ENCODE measurements around the gene CSNK1A1. TPM values are rescaled to one million over a fixed set of nuclear protein-coding genes. Genes with fewer than 3 reads are reported as not detected.

CSNK1A1 gene
- total RNA-seq, 2 experiments from 2014 or later = 176 to 187 TPM

DNA sequence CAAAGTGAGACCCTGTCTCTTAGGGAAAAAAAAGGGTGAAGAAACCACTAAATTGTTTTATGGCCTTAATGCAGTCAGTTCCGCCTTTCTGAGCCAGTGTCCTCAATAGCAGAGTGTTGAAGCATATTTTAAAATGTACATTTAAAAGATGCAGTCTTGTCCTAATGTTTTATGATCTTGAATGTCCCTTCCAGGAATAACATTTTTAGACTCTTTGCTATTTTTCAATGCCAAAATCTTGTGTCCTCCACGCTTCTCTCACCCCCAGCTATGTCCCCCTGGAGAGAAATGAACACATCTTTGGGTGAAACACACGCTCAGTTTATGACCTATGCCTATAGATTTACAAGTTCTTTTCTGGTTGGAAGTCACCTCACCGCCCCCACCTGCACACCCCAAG is 69.8 kb downstream of the CSNK1A1 start:
- no peak overlapping the region for H3K4me3 ChIP-seq (ENCODE audit: low read depth, low read length, poor library complexity, severe bottlenecking)
- no peak overlapping the region for H3K4me2 ChIP-seq (ENCODE audit: low read length)
- no peaks in the 10 kb centered on the region for H3K4me1 ChIP-seq (ENCODE audit: insufficient read depth, low read length, poor library complexity, severe bottlenecking)
- H3K9me2 ChIP-seq (ENCODE audit: insufficient read depth, low read length) = no peaks in the 10 kb centered on the region
- H2AFZ ChIP-seq (ENCODE audit: low read length) = no peak overlapping the region
- H3K27ac ChIP-seq (ENCODE audit: low read depth, low read length, poor library complexity, severe bottlenecking) = no peak overlapping the region
- H4K20me1 ChIP-seq (ENCODE audit: insufficient read depth, low read length) = no peaks in the 10 kb centered on the region
- no peaks in the 10 kb centered on the region for H3K79me2 ChIP-seq (ENCODE audit: insufficient read depth, low read depth, low read length)
- POLR2A ChIA-PET = interaction anchor here (1.0 kb wide), 1 partner anchor 43 kb away, joined by 3 read pairs; no protein-coding TSS in a partner anchor
- intact Hi-C loops (cut with micrococcal nuclease; ENCODE audit: unreplicated experiment) = no loop called here
- BruUV-seq (replicated peaks) = no TSS peak
- no peak for DNase-seq (ENCODE audit: low spot score)
- no peaks in the 10 kb centered on the region for H3K9me3 ChIP-seq (ENCODE audit: low read length)
- no peak for TF ChIP-seq EZH2phosphoT487 (IDR thresholded peaks at IDR 0.05; ENCODE audit: borderline replicate concordance, low read depth, low read length)
- TF ChIP-seq, protein P1, sequence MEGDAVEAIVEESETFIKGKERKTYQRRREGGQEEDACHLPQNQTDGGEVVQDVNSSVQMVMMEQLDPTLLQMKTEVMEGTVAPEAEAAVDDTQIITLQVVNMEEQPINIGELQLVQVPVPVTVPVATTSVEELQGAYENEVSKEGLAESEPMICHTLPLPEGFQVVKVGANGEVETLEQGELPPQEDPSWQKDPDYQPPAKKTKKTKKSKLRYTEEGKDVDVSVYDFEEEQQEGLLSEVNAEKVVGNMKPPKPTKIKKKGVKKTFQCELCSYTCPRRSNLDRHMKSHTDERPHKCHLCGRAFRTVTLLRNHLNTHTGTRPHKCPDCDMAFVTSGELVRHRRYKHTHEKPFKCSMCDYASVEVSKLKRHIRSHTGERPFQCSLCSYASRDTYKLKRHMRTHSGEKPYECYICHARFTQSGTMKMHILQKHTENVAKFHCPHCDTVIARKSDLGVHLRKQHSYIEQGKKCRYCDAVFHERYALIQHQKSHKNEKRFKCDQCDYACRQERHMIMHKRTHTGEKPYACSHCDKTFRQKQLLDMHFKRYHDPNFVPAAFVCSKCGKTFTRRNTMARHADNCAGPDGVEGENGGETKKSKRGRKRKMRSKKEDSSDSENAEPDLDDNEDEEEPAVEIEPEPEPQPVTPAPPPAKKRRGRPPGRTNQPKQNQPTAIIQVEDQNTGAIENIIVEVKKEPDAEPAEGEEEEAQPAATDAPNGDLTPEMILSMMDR (conservative IDR thresholded peaks at IDR 0.05; ENCODE audit: low read length) = no peak
- CTCF ChIA-PET (ENCODE audit: unreplicated experiment) = no interaction called here
- no peaks in the 10 kb centered on the region for H3K36me3 ChIP-seq (ENCODE audit: insufficient read depth, low read length)

DNA sequence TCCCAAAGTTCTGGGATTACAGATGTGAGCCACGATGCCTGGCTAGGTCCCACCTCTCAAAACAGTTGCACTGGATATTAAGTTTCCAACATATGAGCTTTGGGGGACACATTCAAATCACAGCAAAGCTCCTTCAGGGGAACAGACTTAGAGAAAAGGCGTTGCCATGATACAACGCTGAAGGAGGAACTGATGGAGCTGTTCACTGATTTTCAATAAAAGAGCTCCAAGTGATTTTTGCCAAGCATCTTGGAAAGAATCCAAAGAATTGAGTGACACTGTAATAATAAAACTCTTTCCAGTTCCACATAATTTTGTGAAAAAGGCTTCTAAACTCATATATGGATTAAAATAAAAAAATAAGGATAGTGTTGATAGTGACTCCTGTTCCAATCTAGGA is 72.5 kb downstream of the CSNK1A1 start:
- Histone ChIP-seq H3K4me1 (ENCODE audit: insufficient read depth, low read length, poor library complexity, severe bottlenecking) (no peaks in the 10 kb centered on the region), H3K9me2 (ENCODE audit: insufficient read depth, low read length) (no peaks in the 10 kb centered on the region), H3K4me2 (ENCODE audit: low read length) (no peak overlapping the region), H3K4me3 (ENCODE audit: low read depth, low read length, poor library complexity, severe bottlenecking) (no peak overlapping the region), H4K20me1 (ENCODE audit: insufficient read depth, low read length) (no peaks in the 10 kb centered on the region), H2AFZ (ENCODE audit: low read length) (no peak overlapping the region), H3K9me3 (ENCODE audit: low read length) (no peaks in the 10 kb centered on the region), H3K79me2 (ENCODE audit: insufficient read depth, low read depth, low read length) (no peaks in the 10 kb centered on the region), H3K27ac (ENCODE audit: low read depth, low read length, poor library complexity, severe bottlenecking) (no peak overlapping the region), H3K36me3 (ENCODE audit: insufficient read depth, low read length) (no peaks in the 10 kb centered on the region)
- no TSS peak for BruUV-seq (replicated peaks)
- DNase-seq (ENCODE audit: low spot score) = no peak
- intact Hi-C loops (cut with micrococcal nuclease; ENCODE audit: unreplicated experiment) = no loop called here
- POLR2A ChIA-PET = interaction anchor here (0.7 kb wide), 1 partner anchor 95 kb away, joined by 3 read pairs; no protein-coding TSS in a partner anchor
- CTCF ChIA-PET (ENCODE audit: unreplicated experiment) = no interaction called here
- TF ChIP-seq, protein P1 (conservative IDR thresholded peaks at IDR 0.05; ENCODE audit: low read length) = no peak
- no peak for TF ChIP-seq EZH2phosphoT487 (IDR thresholded peaks at IDR 0.05; ENCODE audit: borderline replicate concordance, low read depth, low read length)

DNA sequence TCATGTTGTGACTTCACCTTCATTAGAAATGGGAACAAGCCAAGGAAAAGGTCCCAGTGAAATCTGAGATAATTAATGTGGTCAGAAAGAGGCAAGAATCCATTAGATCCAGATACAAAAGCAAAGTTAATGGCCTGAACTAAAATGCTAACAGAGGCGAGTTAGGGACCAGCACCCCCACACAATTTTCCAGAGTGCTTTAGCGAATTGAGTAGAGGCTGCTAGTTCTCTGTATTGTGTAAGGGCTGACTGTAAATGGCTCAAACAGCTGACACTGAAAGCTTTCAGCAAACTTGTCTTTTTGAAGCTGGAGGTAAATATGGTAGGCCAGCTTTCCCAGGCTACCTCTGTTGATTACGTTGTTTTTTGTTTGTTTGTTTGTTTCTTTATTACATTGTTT is 75.5 kb downstream of the CSNK1A1 start:
- DNase-seq (ENCODE audit: low spot score) = no peak
- Histone ChIP-seq H4K20me1 (ENCODE audit: insufficient read depth, low read length) (no peaks in the 10 kb centered on the region), H3K4me2 (ENCODE audit: low read length) (no peak overlapping the region), H3K4me1 (ENCODE audit: insufficient read depth, low read length, poor library complexity, severe bottlenecking) (no peaks in the 10 kb centered on the region), H3K79me2 (ENCODE audit: insufficient read depth, low read depth, low read length) (no peaks in the 10 kb centered on the region), H3K36me3 (ENCODE audit: insufficient read depth, low read length) (no peaks in the 10 kb centered on the region), H3K27ac (ENCODE audit: low read depth, low read length, poor library complexity, severe bottlenecking) (no peak overlapping the region), H2AFZ (ENCODE audit: low read length) (no peak overlapping the region), H3K9me2 (ENCODE audit: insufficient read depth, low read length) (no peaks in the 10 kb centered on the region), H3K9me3 (ENCODE audit: low read length) (no peaks in the 10 kb centered on the region), H3K4me3 (ENCODE audit: low read depth, low read length, poor library complexity, severe bottlenecking) (no peak overlapping the region)
- ChIA-PET POLR2A (interaction anchor here (1.2 to 1.8 kb wide), 3 partner anchors 11 to 50 kb away, joined by 3 to 7 read pairs (median 3); no protein-coding TSS in a partner anchor), CTCF (ENCODE audit: unreplicated experiment) (interaction anchor here (0.5 kb wide), 1 partner anchor 130 kb away, joined by 8 read pairs; no protein-coding TSS in a partner anchor)
- TF ChIP-seq EZH2phosphoT487 (IDR thresholded peaks at IDR 0.05; ENCODE audit: borderline replicate concordance, low read depth, low read length) = no peak
- TF ChIP-seq, protein P1 (conservative IDR thresholded peaks at IDR 0.05; ENCODE audit: low read length) = no peak
- intact Hi-C loops (cut with micrococcal nuclease; ENCODE audit: unreplicated experiment) = no loop called here
- no TSS peak for BruUV-seq (replicated peaks)
